T-helper 1 cell (primary cell): ENCODE data around the gene TMEM242.

Experiments used
- DNase-seq, 5 donors: peaks; one replicate each; pipeline ENCODE4 v3.0.0-alpha.2; 2012 to 2020

The TMEM242 gene

DNA sequence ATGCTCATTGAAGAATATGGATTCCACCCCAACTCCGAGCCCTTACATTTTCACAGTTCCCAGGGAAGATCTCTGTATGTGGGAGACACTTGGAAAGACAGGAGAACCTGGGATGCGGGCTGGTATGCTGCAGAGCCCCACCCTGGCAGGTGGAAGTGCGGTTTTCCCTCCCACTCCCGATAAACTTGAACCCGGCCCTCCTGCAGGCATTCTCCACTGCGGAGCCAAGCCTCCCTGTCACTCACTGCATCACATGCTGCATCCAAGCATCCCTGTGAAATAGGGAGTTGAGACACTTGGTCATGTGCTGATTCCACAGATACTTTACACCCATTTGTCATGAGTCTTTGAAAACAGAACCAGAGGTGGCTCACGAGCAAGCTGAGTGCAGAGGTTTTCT lies 35.4 kb downstream of the TMEM242 start:
- DNase-seq = no peak

DNA sequence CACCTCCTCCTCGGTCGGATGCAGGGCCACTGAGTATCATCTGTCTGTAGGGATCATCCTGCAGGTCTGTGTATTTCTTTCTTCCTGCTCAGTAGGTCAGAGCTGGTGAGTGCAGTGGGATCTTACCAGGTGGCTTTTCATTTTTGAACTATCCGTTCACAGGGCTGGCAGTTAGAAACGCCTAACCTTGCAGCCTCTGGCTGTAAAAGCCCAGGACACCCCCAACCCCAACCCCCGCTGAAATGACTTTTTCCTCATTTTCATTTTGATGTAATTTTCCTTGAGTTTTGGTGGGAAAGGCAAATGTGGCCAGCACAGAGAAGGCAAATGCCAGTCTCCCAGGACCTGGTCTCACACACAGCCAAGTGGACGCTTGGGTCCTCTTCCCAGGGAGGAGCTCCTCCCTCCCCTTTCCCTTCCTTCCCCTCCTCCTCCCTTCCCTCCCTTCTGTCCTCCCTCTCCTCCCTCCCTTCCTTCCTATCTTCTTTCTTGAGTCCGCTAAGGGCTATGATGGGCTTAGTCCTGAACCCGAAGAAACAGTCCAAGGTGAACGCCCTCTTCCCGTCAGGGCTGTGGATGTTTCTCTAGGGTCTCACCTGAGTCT lies 36.0 kb downstream of the TMEM242 start:
- DNase-seq = no peak

DNA sequence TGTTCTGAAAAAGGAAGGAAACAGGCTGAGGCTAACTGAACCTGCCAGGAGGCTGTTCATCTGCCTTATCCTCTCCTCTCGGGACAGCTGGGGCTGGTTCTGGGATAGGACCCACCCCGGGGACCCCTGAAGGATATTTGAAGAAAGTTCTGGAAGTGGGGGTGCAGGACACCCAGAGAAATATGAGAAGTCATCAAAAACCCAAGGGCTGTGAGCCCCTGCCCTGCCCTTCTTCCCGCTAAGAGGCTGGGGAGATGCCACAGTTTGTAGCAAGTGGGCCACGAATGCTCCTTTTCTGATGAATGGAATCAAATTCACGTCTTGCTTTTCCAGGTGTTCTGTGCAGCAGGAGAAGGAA lies 37.9 kb downstream of the TMEM242 start:
- DNase-seq = no peak

DNA sequence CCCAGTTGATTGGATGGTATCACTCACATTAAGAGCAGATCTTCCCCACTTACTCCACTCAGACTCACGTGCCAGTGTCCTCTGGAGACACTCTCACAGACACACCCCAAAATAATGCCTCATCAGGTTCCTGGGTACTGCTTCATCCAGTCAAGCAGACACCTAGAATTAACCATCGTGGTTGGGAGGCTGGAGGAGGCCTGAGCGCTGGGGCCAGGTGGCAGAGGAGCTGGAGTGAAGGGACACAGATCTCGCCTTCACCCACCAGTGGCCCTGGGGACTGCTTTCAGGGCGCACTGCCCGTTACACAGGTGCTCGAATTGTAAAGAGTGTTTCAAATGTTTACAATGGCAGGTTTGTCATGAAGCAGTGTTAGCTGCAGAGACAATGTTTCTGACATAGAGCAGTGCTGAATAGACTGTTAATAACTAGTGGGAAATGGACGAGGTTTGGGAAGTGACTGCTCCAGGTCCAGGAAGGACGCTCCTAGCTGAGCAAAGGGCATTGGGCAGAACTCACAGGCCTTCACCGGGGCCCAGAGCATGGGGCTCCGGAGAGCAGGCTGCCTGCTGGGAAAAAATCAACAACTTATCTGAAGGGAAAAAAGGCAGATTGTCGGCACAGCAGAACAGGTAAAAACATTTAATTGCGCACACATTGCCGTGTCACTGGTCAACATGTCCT lies 38.4 kb downstream of the TMEM242 start:
- DNase-seq = no peak

DNA sequence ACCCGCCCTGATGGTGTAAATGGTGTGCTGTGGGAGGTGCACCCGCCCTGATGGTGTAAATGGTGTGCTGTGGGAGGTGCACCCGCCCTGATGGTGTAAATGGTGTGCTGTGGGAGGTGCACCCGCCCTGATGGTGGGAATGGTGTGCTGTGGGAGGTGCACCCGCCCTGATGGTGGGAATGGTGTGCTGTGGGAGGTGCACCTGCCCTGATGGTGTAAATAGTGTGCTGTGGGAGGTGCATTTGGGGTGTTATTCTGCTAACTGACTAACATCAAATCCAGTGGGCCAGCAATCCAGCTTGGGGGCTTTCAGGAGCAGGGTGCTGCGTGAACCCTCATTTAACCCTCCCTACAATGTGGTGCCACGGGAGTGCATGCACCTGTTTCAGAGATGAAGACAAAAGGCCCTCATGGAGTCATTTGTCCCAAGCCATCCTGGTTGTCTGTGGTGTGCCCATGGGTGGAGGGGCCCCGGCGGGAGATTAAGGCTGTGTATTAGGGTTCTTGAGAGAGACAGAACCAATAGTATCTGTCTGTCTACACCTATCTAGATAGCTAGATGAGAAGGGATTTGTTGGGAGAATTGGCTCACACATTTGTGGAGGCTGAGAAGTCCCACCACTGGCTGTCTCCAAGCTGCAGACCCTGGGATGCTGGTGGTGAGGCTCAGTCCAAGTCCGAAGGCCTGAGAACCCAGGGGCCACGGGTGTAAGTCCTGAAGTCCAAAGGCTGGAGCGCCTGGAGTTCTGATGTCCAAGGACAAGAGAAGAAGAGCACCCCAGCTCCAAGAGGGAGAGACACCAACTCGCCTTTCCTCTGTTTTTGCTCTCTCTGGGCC lies 39.2 kb downstream of the TMEM242 start:
- no peak for DNase-seq

DNA sequence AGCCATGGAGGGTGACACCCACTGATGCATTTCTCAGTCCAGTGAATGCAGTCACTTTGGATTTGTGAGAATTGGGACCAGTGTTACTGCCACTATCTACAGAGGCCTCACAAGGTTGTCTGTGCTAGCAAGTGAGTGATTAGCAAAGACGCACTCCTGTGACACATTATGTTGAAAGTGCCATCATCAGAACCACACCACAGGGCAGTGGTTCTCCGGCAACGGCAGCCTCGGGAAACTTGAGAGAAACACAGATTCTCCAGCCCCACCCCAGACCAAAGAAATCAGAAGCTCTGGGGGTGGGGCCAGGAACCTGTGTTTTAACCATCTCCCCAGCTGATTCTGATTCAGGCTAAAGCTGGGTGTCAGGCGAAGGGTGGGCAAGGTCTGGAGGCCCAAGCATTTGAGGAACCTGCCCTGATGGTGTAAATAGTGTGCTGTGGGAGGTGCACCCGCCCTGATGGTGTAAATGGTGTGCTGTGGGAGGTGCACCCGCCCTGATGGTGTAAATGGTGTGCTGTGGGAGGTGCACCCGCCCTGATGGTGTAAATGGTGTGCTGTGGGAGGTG lies 39.9 kb downstream of the TMEM242 start:
- peak in 1 of 5 donors; percentile 14 for DNase-seq

DNA sequence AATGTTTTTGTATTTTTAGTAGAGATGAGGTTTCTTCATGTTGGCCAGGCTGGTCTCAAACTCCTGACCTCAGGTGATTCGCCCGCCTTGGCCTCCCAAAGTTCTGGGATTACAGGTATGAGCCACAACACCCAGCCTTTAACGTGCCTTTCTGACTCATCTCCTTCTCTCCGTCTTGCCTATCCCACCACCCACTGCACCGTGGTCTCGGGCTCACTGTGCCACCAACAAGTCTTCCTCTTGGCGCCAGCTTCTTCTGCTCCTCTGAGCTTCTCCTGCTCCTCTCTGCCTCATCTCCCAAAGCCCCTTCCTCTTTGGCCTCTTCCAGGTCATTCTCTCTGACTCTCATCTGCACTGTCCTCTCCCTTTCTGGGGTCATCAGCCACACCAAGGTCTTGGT lies 41.0 kb downstream of the TMEM242 start:
- no peak for DNase-seq

DNA sequence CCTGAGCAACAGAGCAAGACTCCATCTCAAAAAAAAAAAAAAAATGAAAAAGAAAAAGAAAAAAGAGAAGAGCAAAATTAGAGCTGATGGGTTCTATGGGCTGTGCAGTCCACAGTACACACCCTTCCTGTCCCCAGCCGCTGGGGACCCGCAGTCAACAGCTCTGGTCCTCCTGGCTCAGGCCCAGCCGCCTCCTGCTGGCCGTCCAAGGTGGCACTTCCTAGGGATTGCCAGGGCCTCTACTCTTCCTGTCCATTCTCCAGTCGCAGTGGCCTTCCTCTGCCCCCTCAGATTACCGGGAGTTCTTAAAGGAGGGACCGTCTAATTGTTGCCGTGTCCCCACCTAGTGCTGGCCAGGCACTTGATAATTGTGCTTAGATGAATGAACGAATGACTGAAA lies 41.7 kb downstream of the TMEM242 start:
- no peak for DNase-seq

DNA sequence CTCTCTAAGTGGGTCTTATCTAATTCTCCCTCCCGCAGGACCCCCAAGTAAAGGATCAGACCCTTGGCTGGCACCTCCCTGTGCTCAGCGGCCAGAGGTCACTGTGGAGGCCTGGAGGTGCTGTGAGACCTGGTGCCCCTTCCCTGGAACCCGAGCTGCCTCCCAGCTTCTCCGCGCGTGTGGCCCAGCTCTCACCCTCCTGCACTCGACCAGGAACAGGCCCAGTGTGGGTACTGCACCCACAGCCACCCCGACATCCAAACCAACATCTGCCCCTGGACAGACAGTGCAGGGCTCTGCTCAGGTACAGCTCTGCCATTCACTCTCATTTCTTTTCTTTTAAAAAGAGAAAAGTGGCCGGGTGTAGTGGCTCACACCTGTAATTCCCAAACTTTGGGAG lies 42.4 kb downstream of the TMEM242 start:
- DNase-seq = no peak

DNA sequence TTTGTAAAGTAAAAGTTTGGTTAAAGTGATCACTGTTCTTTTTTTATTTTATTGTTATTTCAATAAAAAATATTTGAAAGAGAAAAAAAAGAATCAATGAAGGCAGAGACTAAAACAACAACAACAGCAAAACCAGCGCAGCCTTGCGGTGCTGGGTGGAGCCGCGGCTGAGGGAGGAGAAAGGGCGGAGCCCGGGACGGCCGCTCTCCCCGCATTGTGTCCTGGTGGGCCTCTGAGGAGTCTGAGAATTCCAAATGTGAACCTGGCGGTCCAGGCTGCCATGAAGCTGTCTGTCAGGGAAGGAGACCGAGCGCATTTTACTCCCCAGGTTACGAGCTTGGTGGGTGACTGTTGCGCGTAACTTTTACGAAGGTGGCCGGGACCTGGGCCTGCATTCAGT lies 43.2 kb downstream of the TMEM242 start:
- no peak for DNase-seq

DNA sequence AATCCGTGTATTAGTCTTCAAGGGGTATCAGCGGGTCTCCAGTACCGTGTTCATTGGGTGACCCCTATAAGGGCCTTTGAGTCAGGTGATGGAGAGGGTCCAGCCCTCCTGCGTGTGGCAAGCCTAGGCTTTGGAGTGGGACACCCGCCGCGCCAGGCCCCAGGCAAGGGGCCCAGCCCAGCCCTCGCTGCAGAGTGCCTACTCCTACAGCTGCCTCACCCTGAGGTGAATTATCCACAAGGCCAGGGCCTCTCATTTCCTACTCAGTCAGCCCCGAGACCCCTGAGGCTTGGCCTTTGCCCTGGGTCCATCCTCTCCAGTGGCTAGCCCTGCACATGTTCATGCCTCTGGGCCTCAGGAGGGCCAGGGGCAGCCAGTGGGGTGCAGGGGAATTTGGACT lies 45.1 kb downstream of the TMEM242 start:
- DNase-seq = no peak

DNA sequence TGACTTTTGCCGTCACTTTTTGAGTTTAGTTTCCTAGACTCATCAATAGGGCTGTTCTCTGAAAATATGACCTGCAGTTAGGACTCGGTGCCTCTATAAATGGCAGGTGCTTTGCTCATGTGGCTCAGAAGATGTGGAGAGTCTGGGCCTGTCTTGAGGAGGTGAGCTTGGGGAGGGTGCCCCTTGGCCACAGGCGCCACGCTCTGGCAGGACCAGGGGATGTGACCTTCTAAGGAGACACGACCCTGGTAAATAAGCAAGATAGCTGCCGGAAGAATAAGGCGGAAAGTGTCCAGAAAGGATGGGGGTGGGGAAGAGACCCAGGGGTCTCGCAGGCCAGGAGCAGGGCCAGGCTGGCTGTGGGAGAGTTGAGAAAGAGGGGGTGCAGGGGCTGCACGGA lies 46.6 kb downstream of the TMEM242 start:
- DNase-seq = no peak

DNA sequence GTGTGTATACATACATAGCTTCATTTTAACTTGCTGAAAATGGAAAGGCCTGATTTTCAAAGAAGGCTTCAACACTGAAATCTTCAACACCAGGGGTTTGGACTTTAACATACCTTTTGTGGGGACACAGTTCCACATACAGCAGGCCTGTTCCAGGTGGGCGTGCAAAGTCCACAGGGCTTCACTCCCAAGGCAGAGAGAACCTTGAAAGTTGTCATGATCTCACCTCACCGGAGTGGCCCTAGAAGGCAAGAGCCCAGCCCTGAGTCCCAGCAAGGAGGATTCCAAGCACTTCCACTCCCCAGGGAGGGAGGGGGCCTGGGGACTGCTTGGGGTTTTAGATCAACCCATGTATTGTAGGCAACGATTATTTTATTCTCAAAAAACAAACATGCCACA lies 47.2 kb downstream of the TMEM242 start:
- no peak for DNase-seq

DNA sequence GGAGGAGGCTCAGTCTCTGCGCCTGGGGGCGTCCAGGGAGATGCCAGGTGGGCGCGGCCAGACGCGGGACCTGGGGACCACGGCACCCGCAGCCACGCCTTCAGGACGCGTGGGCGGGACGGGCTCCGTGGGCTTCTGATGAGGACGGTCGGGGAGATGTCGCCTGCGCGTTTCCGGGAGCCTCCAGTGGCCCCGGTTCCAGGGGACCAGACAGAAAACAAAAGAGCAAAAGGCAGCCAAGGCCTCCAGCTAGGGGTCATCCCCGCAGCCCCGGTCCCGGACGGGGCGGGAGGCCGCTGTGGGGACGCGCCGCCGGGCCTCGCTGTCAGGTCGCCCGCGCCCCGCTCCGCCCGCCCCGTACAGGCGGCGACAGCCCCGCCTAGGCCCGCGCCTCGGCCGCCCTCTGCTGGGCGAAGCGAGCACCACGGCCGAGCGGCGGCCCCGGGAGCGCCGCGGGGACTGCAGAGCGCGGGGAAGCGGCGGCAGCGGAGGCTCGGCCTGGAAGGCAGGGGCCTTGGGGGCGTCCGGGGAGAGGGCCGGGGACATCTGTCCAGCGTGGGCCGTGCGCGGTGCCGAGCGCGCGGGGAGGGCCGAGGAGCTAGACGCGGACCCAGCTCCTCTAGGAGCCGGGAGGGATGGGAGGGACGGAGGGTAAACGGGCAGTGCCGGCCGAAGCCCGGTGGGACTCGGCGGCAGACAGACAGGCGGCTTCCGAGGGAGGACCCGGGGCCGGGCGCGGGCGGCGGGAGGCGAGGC lies 48.7 kb downstream of the TMEM242 start:
- DNase-seq = peak; percentile 76 to 81 (median 76)

DNA sequence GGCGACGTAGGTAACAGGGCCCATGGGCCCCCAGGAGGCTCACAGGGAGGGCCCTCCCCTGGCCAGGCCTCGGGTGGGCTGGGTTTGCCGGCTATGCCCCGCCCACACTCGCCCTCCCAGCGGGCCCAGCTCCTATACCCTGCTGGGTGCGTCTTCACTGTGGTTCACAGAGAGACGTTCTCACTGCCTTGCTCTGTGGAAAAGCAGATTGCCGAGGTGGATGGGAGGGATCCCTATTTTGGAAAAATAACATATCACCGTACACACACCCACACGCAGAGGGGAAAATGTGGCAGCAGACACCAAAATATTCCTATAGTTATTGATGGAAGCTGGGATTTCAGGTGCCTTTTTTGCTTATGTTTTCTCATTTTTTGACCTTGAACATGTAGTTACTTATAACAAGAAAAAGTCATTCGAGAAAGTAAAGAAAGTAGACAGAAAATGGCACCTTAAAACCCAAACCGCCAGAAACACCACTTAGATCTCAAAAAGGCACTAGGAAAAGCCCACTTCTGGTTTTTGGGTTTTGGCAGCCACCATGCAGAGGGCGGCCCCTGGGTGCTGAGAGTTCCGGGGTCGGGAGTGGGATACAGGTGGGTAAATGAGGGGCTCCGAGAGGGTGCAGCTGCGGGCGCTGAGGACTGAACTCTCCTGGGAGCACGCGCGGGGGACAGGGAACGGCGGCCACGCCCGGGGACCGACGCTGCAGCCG lies 49.4 kb downstream of the TMEM242 start:
- DNase-seq = peak; percentile 48 to 58 (median 54)

DNA sequence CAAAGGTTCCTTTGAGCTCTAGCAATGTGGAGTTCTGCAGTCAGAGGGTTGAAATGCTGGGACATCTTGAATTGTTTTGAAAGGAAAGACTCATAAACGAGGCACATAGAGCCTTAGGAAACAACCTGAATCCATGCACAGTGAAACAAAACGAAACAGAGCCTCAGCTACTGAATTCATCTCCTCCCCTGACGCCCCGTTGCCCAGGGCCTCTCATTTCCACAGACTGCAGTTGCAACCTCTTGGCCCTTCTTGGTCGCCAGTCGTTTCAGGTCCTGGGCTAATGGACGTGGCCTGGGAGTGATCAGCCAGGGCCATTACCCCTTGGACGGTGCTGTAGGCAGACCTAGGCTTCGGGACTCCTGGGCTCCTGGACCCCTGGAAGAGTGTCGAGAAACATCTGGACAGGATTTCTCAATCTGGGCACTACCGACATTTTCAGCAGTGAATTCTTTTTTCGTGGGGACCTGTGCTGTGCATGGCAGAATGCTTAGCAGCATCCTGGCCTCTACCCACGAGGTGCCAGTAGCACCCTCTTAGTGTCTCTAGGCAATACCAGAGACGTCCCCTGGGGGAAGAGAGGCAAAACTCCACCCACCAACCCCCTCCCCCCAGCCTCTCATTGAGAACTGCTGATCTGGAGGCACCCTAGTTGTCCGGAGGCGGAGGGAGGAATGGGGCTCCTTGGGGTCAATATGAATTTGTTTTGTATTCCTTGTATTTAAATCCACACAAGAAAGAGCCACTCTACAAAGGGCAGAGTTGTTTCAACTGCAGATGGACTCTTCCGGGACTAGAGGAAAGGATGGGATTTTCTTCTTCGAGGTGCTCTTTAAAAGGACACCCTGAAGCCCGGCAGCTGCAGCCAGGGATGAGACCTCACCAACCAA lies 50.2 kb downstream of the TMEM242 start:
- peak in 3 of 5 donors; percentile 14 to 30 (median 22) for DNase-seq

DNA sequence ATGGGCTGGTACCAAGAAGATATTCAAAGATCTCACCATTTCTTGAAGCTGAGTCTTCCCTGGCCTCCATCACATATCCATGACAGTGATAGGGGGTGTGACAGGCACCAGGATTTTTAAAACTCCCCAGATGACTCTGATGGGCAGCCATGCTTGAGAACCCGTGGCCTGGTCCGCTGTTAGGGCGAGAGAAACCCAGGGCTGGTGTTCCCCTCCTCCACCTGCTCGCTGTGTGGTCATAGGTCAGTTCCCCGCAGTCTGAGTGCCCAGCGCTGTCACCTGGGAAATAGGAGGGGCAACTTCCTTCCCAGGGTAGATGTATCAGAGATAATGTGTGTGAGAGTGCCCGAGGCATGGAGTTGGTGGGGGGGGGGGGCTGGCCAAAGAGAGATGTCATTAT lies 50.9 kb downstream of the TMEM242 start:
- DNase-seq = no peak

DNA sequence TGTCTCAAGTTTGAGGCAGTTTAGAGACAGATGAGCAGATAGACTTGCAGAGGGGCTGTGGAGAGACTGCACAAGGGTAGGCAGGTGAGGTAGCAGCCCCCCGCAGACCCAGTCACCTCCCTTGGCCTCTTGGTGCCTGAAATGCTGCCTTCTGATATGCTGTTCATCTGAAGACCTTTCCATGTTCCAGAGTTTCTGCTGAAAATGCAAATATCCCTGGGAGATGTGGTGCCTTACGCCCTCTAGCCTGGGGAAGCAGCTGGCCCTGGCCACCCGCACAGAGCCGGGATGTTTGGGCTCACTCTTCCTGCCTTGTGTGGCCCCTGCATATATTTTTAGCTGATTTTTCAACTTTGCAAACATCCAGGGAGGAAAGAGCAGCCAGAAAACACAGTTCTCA lies 51.4 kb downstream of the TMEM242 start:
- DNase-seq = no peak

DNA sequence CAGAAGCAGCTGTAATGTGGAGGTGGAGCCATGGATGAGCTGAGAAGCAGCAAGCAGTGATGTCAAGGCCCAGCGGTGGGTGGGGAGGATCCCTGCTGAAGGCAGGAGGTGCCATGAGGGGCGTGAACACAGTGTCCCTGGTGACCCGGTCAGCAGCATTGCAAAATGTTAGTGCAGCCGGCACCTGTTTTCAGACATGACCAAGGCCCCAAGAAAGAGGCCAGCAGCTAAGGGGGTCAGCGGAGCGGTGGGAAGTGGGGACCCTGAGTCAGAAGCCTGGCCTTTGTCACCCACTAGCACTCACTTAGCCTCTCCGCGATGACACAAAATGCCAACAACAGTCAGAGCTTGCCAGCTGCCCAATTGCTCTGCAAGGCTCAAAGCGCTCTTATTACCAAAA lies 51.9 kb downstream of the TMEM242 start:
- DNase-seq = no peak

DNA sequence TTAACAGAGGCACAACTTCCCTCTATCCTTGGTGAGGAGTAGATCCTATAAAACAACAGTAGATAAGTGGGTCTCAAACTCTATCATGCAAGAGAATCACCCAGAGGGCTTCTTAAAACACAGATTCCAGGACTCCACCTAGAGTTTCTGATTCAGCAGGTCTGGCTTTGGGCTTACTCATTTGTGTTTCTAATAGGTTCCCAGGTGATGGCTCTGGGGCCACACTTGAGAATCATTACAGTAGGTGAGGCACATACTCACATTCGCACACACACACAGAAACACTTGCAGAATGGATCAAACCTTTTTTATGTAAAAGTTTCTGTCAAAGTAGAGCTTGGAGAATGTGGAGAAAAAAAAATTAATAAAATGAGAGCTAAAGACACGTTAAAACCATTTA lies 52.4 kb downstream of the TMEM242 start:
- no peak for DNase-seq

DNA sequence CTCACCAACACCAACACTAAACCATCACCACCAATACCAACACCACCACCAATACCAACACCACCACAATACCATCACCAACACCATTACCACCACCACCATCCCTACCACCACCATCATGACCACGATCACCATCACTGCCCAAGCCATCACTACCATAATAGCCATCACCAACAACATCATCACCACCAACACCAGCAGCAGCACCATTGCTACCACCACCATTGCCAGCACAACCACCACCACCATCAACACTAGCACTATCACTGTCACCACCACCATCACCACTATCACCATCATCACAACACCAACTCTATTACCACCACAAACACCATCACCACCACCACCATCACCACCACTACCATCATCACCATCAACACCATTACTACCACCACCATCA lies 53.0 kb downstream of the TMEM242 start:
- no peak for DNase-seq
